ENCODE measurements around the gene GPRASP1. TPM values are rescaled to one million over a fixed set of nuclear protein-coding genes. Genes with fewer than 3 reads are reported as not detected.

The GPRASP1 gene
- total RNA-seq, 2 experiments from 2014 or later = 3.0 to 3.9 TPM

DNA sequence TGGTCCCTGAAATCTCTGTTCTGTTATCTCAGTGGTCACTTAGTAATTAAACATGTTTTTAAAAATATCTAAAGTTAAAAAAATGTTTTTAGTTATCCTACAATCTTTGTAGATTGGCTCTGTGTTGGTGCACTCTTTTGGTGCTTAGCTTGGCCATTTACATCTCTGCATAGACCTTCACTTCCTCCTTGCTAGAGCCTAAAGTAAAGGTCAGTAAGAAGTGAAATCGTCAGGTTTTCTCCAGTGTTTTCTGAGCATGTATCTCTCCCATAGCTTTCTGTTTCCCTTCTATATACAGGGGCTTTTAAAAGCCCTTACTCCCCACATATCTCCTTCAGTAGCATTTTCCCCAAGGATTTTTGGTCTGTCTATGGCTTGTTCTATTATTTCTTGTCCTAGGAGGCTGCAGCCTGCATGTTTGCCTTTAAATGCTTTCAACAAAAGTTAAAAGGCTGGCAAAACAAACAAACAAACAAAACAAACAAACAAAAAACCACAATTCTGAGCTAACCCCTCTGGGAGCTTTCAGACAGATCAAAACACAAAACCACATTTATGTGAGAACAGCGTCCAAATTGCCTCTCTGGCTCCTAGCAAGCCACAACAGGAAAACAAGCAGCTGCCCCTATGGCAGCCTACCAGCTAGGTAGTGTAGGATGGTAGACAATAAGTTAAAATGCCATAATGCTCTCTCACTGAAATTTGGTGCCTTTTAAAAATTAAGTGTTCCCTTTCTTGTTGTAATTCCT is 33.7 kb downstream of the GPRASP1 start:
- Mint-ChIP-seq H3K4me1 (ENCODE audit: low read depth) (peaks cover 3% of the 10 kb centered on the region), H3K27ac (no peak overlapping the region), H3K4me3 (no peak overlapping the region), H3K36me3 (ENCODE audit: low read depth) (peaks cover 26% of the 10 kb centered on the region), H3K9me3 (peaks cover 7% of the 10 kb centered on the region), H3K27me3 (no peaks in the 10 kb centered on the region)
- no peak for DNase-seq
- POLR2A ChIA-PET = interaction anchor here (0.7 kb wide), 1 partner anchor 15 kb away, joined by 3 read pairs; no protein-coding TSS in a partner anchor
- ATAC-seq = no peak
- CTCF ChIA-PET = no interaction called here
- TF ChIP-seq CTCF (IDR thresholded peaks at IDR 0.05) = no peak
- intact Hi-C loops (cut with micrococcal nuclease) = no loop called here

GRCh38 chrX:102694749-102695148 is 43.5 kb downstream of the GPRASP1 start:
- no peak overlapping the region for H3K4me3 Mint-ChIP-seq
- intact Hi-C loops (cut with micrococcal nuclease) = no loop called here
- H3K27me3 Mint-ChIP-seq = no peaks in the 10 kb centered on the region
- POLR2A ChIA-PET = no interaction called here
- DNase-seq (no peak), ATAC-seq (no peak)
- CTCF ChIA-PET = no interaction called here
- no peaks in the 10 kb centered on the region for H3K9me3 Mint-ChIP-seq
- no peaks in the 10 kb centered on the region for H3K4me1 Mint-ChIP-seq (ENCODE audit: low read depth)
- no peak overlapping the region for H3K27ac Mint-ChIP-seq
- H3K36me3 Mint-ChIP-seq (ENCODE audit: low read depth) = peaks cover 6% of the 10 kb centered on the region
- no peak for TF ChIP-seq CTCF (IDR thresholded peaks at IDR 0.05)

- H3K9me3 Mint-ChIP-seq = no peaks in the 10 kb centered on the region
- no peak overlapping the region for H3K4me3 Mint-ChIP-seq
- peaks cover 2% of the 10 kb centered on the region for H3K36me3 Mint-ChIP-seq (ENCODE audit: low read depth)
- ATAC-seq (no peak), DNase-seq (no peak)
- intact Hi-C loops (cut with micrococcal nuclease) = no loop called here
- TF ChIP-seq CTCF (IDR thresholded peaks at IDR 0.05) = no peak
- H3K27ac Mint-ChIP-seq = no peak overlapping the region
- ChIA-PET CTCF (no interaction called here), POLR2A (no interaction called here)
- no peaks in the 10 kb centered on the region for H3K4me1 Mint-ChIP-seq (ENCODE audit: low read depth)
- H3K27me3 Mint-ChIP-seq = no peaks in the 10 kb centered on the region
Measured at GRCh38 chrX:102696306-102696705, 45.0 kb downstream of the GPRASP1 start.

- no peak overlapping the region for H3K27ac Mint-ChIP-seq
Measured at GRCh38 chrX:102697494-102697893, 46.2 kb downstream of the GPRASP1 start.

More at GRCh38 chrX:102697494-102697893, 46.2 kb downstream of the GPRASP1 start:
- intact Hi-C loops (cut with micrococcal nuclease) = no loop called here
- ChIA-PET CTCF (no interaction called here), POLR2A (no interaction called here)
- Mint-ChIP-seq H3K36me3 (ENCODE audit: low read depth) (peaks cover 2% of the 10 kb centered on the region), H3K9me3 (no peaks in the 10 kb centered on the region), H3K27me3 (no peaks in the 10 kb centered on the region), H3K4me3 (no peak overlapping the region), H3K4me1 (ENCODE audit: low read depth) (no peaks in the 10 kb centered on the region)
- no peak for TF ChIP-seq CTCF (IDR thresholded peaks at IDR 0.05)
- ATAC-seq (no peak), DNase-seq (no peak)

Other genes starting within 250 kb of the GPRASP1 start
- gene NXF2B, start 211.5 kb upstream of the GPRASP1 start, total RNA-seq = not detected
- gene TCP11X2, start 179.7 kb upstream of the GPRASP1 start, total RNA-seq = not detected
- gene TMSB15A, start 134.7 kb upstream of the GPRASP1 start, total RNA-seq = under 1 TPM in 1 of 2 experiments, not detected in 1; 0.54 TPM
- gene ARMCX5, start 52.0 kb upstream of the GPRASP1 start, total RNA-seq = 1 to 10 TPM; 9.4 TPM
- gene GPRASP2, start 61.0 kb downstream of the GPRASP1 start, total RNA-seq = under 1 TPM; 0.67 to 0.77 TPM
- 1 to 10 TPM; 1.3 to 2.0 TPM for gene GPRASP3, start 69.3 kb downstream of the GPRASP1 start, total RNA-seq